ENCODE measurements around the gene ZNF17.

Gene ZNF17

DNA sequence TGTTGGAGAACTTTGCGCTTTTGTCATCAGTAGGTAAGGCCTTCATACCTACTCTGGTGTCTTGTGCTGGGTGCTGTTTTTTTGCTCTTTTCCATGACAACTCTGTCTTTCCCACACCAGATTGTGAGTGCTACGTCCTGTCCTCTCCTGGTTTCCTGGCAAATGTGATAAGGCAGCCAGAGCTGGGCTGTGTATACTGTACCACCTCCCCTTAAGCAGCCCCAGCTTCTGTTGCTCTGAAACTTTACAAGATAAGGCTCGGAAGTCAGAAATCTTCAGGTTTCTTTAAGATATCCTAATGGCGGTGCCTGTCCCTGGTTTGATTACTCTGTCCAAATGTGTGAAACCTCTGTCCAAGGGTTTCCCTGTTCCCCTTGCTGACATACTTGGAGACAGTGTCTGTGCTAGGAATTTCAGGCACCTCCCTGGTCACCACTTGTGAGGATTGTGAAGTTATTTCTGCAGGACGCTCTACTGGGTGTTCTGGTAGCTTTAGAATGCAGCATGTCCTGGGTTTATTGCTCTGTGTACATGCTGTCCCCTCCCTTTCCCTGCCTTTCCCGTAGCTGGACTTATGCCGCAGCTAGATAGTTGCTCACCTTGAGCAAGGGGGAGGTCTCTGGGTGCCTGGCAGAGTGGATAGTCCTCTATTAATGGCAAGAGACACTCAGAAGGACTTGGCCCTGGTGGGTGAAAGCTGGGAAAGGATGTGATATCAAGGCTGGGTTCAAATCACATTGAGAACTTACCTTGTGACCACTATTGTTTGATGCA is 31.2 kb downstream of the ZNF17 start:
- Mint-ChIP-seq H3K27ac (no peak overlapping the region), H3K36me3 (ENCODE audit: low read depth) (peaks cover 77% of the 10 kb centered on the region), H3K9me3 (peaks cover 70% of the 10 kb centered on the region), H3K4me3 (no peak overlapping the region), H3K27me3 (ENCODE audit: low read depth) (no peaks in the 10 kb centered on the region), H3K4me1 (ENCODE audit: low read depth) (no peaks in the 10 kb centered on the region)
- no peak for DNase-seq (ENCODE audit: low spot score)

DNA sequence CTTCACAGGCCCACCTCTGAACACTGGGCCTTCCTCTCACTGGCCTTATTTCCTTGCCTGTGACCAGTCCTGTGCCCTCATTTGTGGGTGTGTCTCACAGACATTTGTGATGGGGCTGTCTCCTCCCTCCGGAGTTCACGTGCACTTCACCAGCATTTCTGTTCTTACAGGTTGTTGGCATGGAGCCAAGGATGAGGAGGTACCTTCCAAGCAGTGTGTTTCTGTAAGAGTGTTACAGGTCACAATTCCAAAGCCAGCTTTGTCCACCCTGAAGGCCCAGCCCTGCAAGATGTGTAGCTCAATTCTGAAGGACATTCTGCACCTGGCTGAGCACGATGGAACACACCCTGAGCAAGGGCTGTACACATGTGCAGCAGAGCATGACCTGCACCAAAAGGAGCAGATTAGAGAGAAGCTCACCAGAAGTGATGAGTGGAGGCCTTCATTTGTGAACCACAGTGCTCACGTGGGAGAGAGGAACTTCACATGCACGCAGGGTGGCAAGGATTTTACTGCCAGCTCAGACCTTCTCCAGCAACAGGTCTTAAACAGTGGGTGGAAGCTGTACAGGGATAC is 32.2 kb downstream of the ZNF17 start:
- Mint-ChIP-seq H3K9me3 (peaks cover 69% of the 10 kb centered on the region), H3K36me3 (ENCODE audit: low read depth) (peaks cover 70% of the 10 kb centered on the region), H3K4me3 (no peak overlapping the region), H3K27me3 (ENCODE audit: low read depth) (no peaks in the 10 kb centered on the region), H3K27ac (no peak overlapping the region), H3K4me1 (ENCODE audit: low read depth) (no peaks in the 10 kb centered on the region)
- no peak for DNase-seq (ENCODE audit: low spot score)

DNA sequence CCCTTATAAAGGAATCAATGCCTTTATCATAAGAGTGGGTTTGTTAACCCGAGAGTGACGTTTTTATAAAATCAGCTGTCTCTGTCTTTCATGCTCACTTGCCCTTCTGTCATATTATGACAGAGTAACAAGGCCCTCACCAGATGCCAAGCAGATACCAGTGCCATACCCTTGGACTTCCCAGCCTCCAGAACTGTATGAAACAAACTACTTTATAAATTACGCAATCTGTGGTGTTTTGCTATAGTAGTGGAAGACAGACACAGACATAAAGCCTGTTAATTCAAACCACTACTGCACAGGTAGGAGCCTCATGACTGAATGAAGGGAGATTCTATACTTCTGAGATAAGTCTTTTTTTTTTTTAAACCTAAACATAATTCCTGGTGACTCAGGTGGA is 41.3 kb downstream of the ZNF17 start:
- Mint-ChIP-seq H3K9me3 (peaks cover 46% of the 10 kb centered on the region), H3K36me3 (ENCODE audit: low read depth) (peaks cover 1% of the 10 kb centered on the region)

DNA sequence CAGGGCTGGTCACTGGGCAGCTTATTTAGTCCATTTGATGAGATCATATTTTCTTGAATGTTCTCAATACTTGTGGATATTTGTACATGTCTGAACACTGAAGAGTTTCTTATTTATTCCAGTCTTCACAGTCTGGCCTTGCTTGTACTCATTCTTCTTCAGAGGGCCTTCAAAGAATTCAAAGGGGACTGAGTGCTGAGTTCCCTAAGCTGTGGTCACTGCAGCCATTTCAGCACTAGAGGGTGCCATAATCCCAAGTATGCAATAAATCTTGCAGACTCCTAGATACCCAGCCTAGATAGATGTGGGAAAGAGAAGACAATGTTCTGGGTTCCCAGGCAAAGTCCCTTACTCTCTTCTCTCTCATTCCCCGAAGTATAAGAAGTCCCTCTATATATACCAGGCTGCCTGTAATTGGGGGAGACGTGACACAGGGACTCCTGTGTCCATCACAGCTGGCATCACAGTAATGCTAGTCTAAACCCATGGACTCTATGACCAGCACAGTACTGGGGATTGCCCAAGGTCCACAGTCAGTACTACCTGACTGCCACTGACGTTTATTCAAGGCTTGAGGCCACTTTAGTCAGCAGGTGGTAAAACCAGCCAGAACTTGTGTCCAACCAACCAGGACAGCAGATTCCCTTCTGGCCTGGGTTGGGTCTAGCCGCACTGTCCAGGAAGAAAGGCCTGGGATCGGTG is 54.9 kb downstream of the ZNF17 start:
- Mint-ChIP-seq H3K9me3 (peaks cover 63% of the 10 kb centered on the region), H3K27me3 (ENCODE audit: low read depth) (no peaks in the 10 kb centered on the region), H3K36me3 (ENCODE audit: low read depth) (peaks cover 2% of the 10 kb centered on the region), H3K27ac (no peak overlapping the region), H3K4me3 (no peak overlapping the region), H3K4me1 (ENCODE audit: low read depth) (no peaks in the 10 kb centered on the region)
- no peak for DNase-seq (ENCODE audit: low spot score)

More for the DNA sequence above, 41.3 kb downstream of the ZNF17 start:
- Mint-ChIP-seq H3K4me3 (no peak overlapping the region), H3K27me3 (ENCODE audit: low read depth) (no peaks in the 10 kb centered on the region), H3K4me1 (ENCODE audit: low read depth) (no peaks in the 10 kb centered on the region), H3K27ac (no peak overlapping the region)
- no peak for DNase-seq (ENCODE audit: low spot score)

DNA sequence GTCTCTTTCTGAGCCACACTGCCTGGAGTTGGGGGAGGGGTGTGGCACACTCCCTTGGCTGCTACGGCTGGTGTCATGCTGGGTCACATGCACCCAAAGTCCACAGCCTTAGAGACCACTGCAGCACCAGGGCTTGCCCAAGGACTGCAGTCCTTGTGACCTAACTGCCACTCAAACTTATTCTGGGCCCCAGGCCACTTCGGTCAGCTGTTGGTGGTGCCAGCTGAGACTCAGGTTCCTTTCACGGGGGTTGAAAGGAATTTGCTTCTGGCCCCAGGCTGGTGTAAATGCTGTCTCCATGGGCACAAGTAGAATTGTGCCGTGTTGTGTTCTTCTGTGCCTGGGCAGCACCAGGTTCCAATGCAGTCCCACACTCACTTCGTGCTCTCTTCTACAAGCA is 55.5 kb downstream of the ZNF17 start:
- no peaks in the 10 kb centered on the region for H3K27me3 Mint-ChIP-seq (ENCODE audit: low read depth)
- no peak overlapping the region for H3K27ac Mint-ChIP-seq
- H3K4me3 Mint-ChIP-seq: no peak overlapping the region
- H3K9me3 Mint-ChIP-seq: peaks cover 63% of the 10 kb centered on the region
- peaks cover 2% of the 10 kb centered on the region for H3K36me3 Mint-ChIP-seq (ENCODE audit: low read depth)
- DNase-seq (ENCODE audit: low spot score): no peak
- H3K4me1 Mint-ChIP-seq (ENCODE audit: low read depth): no peaks in the 10 kb centered on the region

All from T-helper 2 cell treated with Interferon-gamma antibody and Interleukin-4, amounts not matched to agents 5 μg/mL and 100 μg/mL, for 36 hours (primary cell).